Esophagus (tissue), 2 donors: ENCODE results near the gene SORCS3. TPM values are rescaled to one million over a fixed set of nuclear protein-coding genes. Genes with fewer than 3 reads are reported as not detected.

Experiments
- H3K27ac ChIP-seq, 2 donors: one replicate each; pipeline ENCODE4 v1.5.1; 2013; ENCODE audit warnings: low read depth in 2 of 2, mild to moderate bottlenecking in 2 of 2, inconsistent platforms in 1 of 2, low read length in 1 of 2, moderate library complexity in 1 of 2
- H3K27me3 ChIP-seq, 2 donors: one replicate each; pipeline ENCODE4 v1.6.1; 2013; ENCODE audit warnings: low read length in 2 of 2, control low read depth in 1 of 2, mild to moderate bottlenecking in 1 of 2; ENCODE audit not compliant: insufficient read depth in 2 of 2, control insufficient read depth in 1 of 2
- H3K36me3 ChIP-seq, 2 donors: one replicate each; pipeline ENCODE4 v1.6.1; 2013; ENCODE audit warnings: low read length in 1 of 2; ENCODE audit not compliant: control insufficient read depth in 2 of 2, insufficient read depth in 2 of 2
- H3K4me1 ChIP-seq, 2 donors: one replicate each; pipeline ENCODE4 v1.6.1; 2013; ENCODE audit warnings: low read length in 1 of 2; ENCODE audit not compliant: control insufficient read depth in 2 of 2, insufficient read depth in 2 of 2
- H3K4me3 ChIP-seq, 2 donors: one replicate each; pipeline ENCODE4 v1.5.1; 2013; ENCODE audit warnings: low read length in 2 of 2, mild to moderate bottlenecking in 2 of 2, low read depth in 1 of 2, moderate library complexity in 1 of 2
- H3K9me3 ChIP-seq, 2 donors: one replicate each; pipeline ENCODE4 v1.6.1; 2013; ENCODE audit warnings: mild to moderate bottlenecking in 2 of 2, low read depth in 1 of 2, low read length in 1 of 2, moderate library complexity in 1 of 2; ENCODE audit not compliant: control insufficient read depth in 2 of 2, insufficient read depth in 1 of 2
- WGBS, 2 donors: extraction: QIAGEN DNeasy Blood & Tissue Kit; methylation state at CpG; one replicate each; pipeline ENCODE4 v1.1.7; 2013; 5-methylcytosine and 5-hydroxymethylcytosine counted together
- polyA plus RNA-seq, 2 donors: library from polyadenylated mRNA; stranded (reverse); fragments of 200-250 nt; gene quantifications; one replicate each; pipeline ENCODE4 v1.2.3, GENCODE V29; 2013
- donor health status: healthy with polysubstance abuse.
- donor health status: Bipolar disorder and iron deficiency.

The SORCS3 gene
- polyA plus RNA-seq, 2 donors, result 0.02 to 0.04 TPM

GRCh38 chr10:104928734-104929133 lies 287.6 kb downstream of the SORCS3 start:
- H3K4me3 ChIP-seq, result no peak overlapping the region
- H3K4me1 ChIP-seq, result no peaks in the 10 kb centered on the region
- no peak overlapping the region for H3K27ac ChIP-seq
- 75 to 86% methylated on average over 2 of the region's 2 CpGs for WGBS, 2 donors
- H3K9me3 ChIP-seq, result no peaks in the 10 kb centered on the region
- no peaks in the 10 kb centered on the region for H3K27me3 ChIP-seq
- H3K36me3 ChIP-seq, result no peaks in the 10 kb centered on the region

- Histone ChIP-seq H3K36me3 (no peaks in the 10 kb centered on the region), H3K4me1 (no peaks in the 10 kb centered on the region), H3K27me3 (no peaks in the 10 kb centered on the region), H3K27ac (no peak overlapping the region), H3K9me3 (no peaks in the 10 kb centered on the region), H3K4me3 (no peak overlapping the region)
- WGBS, 2 donors, result 68% methylated on average over 2 of the region's 2 CpGs
Observed at GRCh38 chr10:104931612-104932134, 290.6 kb downstream of the SORCS3 start.

GRCh38 chr10:104935656-104936055 lies 294.6 kb downstream of the SORCS3 start:
- Histone ChIP-seq H3K4me3 (no peak overlapping the region), H3K27ac (no peak overlapping the region), H3K4me1 (no peaks in the 10 kb centered on the region), H3K27me3 (no peaks in the 10 kb centered on the region), H3K9me3 (no peaks in the 10 kb centered on the region), H3K36me3 (no peaks in the 10 kb centered on the region)
- 57 to 79% methylated on average over 2 of the region's 2 CpGs for WGBS, 2 donors

- Histone ChIP-seq H3K9me3 (no peaks in the 10 kb centered on the region), H3K27me3 (no peaks in the 10 kb centered on the region), H3K27ac (no peak overlapping the region), H3K4me1 (no peaks in the 10 kb centered on the region), H3K4me3 (no peak overlapping the region), H3K36me3 (no peaks in the 10 kb centered on the region)
- 40 to 48% methylated on average over 2 of the region's 2 CpGs for WGBS, 2 donors
Observed at GRCh38 chr10:104937567-104937966, 296.5 kb downstream of the SORCS3 start.

GRCh38 chr10:104938031-104938430 lies 296.9 kb downstream of the SORCS3 start:
- Histone ChIP-seq H3K27ac (no peak overlapping the region), H3K9me3 (no peaks in the 10 kb centered on the region), H3K4me1 (no peaks in the 10 kb centered on the region), H3K36me3 (no peaks in the 10 kb centered on the region), H3K27me3 (no peaks in the 10 kb centered on the region), H3K4me3 (no peak overlapping the region)
- WGBS, 2 donors, result 76 to 89% methylated on average over 4 of the region's 4 CpGs

- no peaks in the 10 kb centered on the region for H3K4me1 ChIP-seq
- no peaks in the 10 kb centered on the region for H3K27me3 ChIP-seq
- no peak overlapping the region for H3K4me3 ChIP-seq
- no peaks in the 10 kb centered on the region for H3K36me3 ChIP-seq
- H3K27ac ChIP-seq, result no peak overlapping the region
- no peaks in the 10 kb centered on the region for H3K9me3 ChIP-seq
Observed at GRCh38 chr10:104941662-104942061, 300.6 kb downstream of the SORCS3 start.

- 84 to 90% methylated on average over 9 of the region's 9 CpGs for WGBS, 2 donors
Observed at GRCh38 chr10:104947314-104947713, 306.2 kb downstream of the SORCS3 start.

GRCh38 chr10:104957178-104957841 lies 316.2 kb downstream of the SORCS3 start:
- no peaks in the 10 kb centered on the region for H3K36me3 ChIP-seq
- H3K27me3 ChIP-seq, result no peaks in the 10 kb centered on the region
- H3K4me1 ChIP-seq, result no peaks in the 10 kb centered on the region
- no peak overlapping the region for H3K4me3 ChIP-seq
- no peak overlapping the region for H3K27ac ChIP-seq
- 69 to 75% methylated on average over 4 of the region's 4 CpGs for WGBS, 2 donors
- peaks cover 0 to 2% of the 10 kb centered on the region in 2 donors for H3K9me3 ChIP-seq

More at GRCh38 chr10:104947314-104947713, 306.2 kb downstream of the SORCS3 start:
- no peaks in the 10 kb centered on the region for H3K9me3 ChIP-seq
- no peaks in the 10 kb centered on the region for H3K27me3 ChIP-seq
- no peak overlapping the region for H3K4me3 ChIP-seq
- no peaks in the 10 kb centered on the region for H3K4me1 ChIP-seq
- no peak overlapping the region for H3K27ac ChIP-seq
- H3K36me3 ChIP-seq, result no peaks in the 10 kb centered on the region

- Histone ChIP-seq H3K36me3 (no peaks in the 10 kb centered on the region), H3K27me3 (no peaks in the 10 kb centered on the region), H3K4me3 (no peak overlapping the region), H3K4me1 (no peaks in the 10 kb centered on the region), H3K9me3 (no peaks in the 10 kb centered on the region), H3K27ac (no peak overlapping the region)
- 32 to 38% methylated on average over 2 of the region's 2 CpGs for WGBS, 2 donors
Observed at GRCh38 chr10:104966563-104967297, 325.6 kb downstream of the SORCS3 start.
